SJSA1 (cell line): ENCODE measurements around the gene ERCC8. TPM values are rescaled to one million over a fixed set of nuclear protein-coding genes. Genes with fewer than 3 reads are reported as not detected.
A peak's percentile ranks its signal among the peaks of the same experiment; 100 is the strongest.

Experiments used
- DNase-seq, 2 experiments: peaks; one replicate each; pipeline ENCODE4 v3.0.0-alpha.2; 2015 to 2020; ENCODE audit warnings: low spot score in 2 of 2, low read depth in 1 of 2
- H3K27ac ChIP-seq: fragments of 250-450 bp; sonication (Bioruptor Pico); 2 replicates; pipeline ENCODE4 v1.5.1; 2020; ENCODE audit warnings: mild to moderate bottlenecking, moderate library complexity
- H3K27me3 ChIP-seq: fragments of 250-450 bp; sonication (Bioruptor Pico); replicated peaks from 2 replicates; pipeline ENCODE4 v1.5.1; 2020; ENCODE audit warnings: mild to moderate bottlenecking, moderate library complexity
- H3K36me3 ChIP-seq: fragments of 250-450 bp; sonication (Bioruptor Pico); 2 replicates; pipeline ENCODE4 v1.5.1; 2020; ENCODE audit warnings: mild to moderate bottlenecking
- H3K4me1 ChIP-seq: fragments of 250-450 bp; sonication (Bioruptor Pico); replicated peaks from 2 replicates; pipeline ENCODE4 v1.6.1; 2021; ENCODE audit warnings: mild to moderate bottlenecking
- H3K4me3 ChIP-seq: fragments of 250-450 bp; sonication (Bioruptor Pico); 2 replicates; pipeline ENCODE4 v1.5.1; 2020; ENCODE audit warnings: mild to moderate bottlenecking
- H3K9me3 ChIP-seq: fragments of 250-450 bp; sonication (Bioruptor Pico); replicated peaks from 2 replicates; pipeline ENCODE4 v1.5.1; 2020; ENCODE audit warnings: mild to moderate bottlenecking
- total RNA-seq: library from RNA; depleted of rRNA; stranded (reverse); fragments of >200 nt; shearing (Covaris generic); gene quantifications from 2 replicates; pipeline ENCODE4 v1.2.3, GENCODE V29; 2014

Gene ERCC8
- total RNA-seq, 1 experiment from 2014 or later = 41.3 TPM

- no peaks in the 10 kb centered on the region for H3K4me1 ChIP-seq
- no peak overlapping the region for H3K27ac ChIP-seq
- DNase-seq = no peak
- H3K27me3 ChIP-seq = no peaks in the 10 kb centered on the region
- no peaks in the 10 kb centered on the region; the same call in 1 of the 2 replicates for H3K9me3 ChIP-seq
- H3K4me3 ChIP-seq = no peak overlapping the region
- no peaks in the 10 kb centered on the region for H3K36me3 ChIP-seq
These were observed 13.8 kb upstream of the ERCC8 start for GRCh38 chr5:60958712-60959111.

- no peak for DNase-seq
- Histone ChIP-seq H3K36me3 (no peaks in the 10 kb centered on the region), H3K27ac (no peak overlapping the region), H3K9me3 (no peaks in the 10 kb centered on the region; the same call in 1 of the 2 replicates), H3K4me1 (no peaks in the 10 kb centered on the region), H3K4me3 (no peak overlapping the region), H3K27me3 (no peaks in the 10 kb centered on the region)
These were observed 13.2 kb upstream of the ERCC8 start for GRCh38 chr5:60958088-60958487.

GRCh38 chr5:60955239-60955638 is 10.4 kb upstream of the ERCC8 start:
- no peaks in the 10 kb centered on the region for H3K27me3 ChIP-seq
- H3K36me3 ChIP-seq = no peaks in the 10 kb centered on the region
- H3K9me3 ChIP-seq = no peaks in the 10 kb centered on the region; the same call in 1 of the 2 replicates
- H3K27ac ChIP-seq = no peak overlapping the region
- no peak overlapping the region for H3K4me3 ChIP-seq
- DNase-seq = no peak
- H3K4me1 ChIP-seq = no peaks in the 10 kb centered on the region

GRCh38 chr5:60948738-60949137 is 3.9 kb upstream of the ERCC8 start:
- H3K4me1 ChIP-seq = peaks cover 7% of the 10 kb centered on the region; the same call in 1 of the 2 replicates
- DNase-seq = no peak
- no peak overlapping the region for H3K27ac ChIP-seq
- no peaks in the 10 kb centered on the region for H3K27me3 ChIP-seq
- H3K4me3 ChIP-seq = no peak overlapping the region
- peaks cover 4% of the 10 kb centered on the region; the same call in 1 of the 2 replicates for H3K36me3 ChIP-seq
- no peaks in the 10 kb centered on the region for H3K9me3 ChIP-seq

GRCh38 chr5:60945813-60946187 is 930 bp upstream of the ERCC8 start:
- Histone ChIP-seq H3K36me3 (peaks cover 4% of the 10 kb centered on the region; the same call in 1 of the 2 replicates), H3K4me1 (peaks cover 7% of the 10 kb centered on the region; the same call in 1 of the 2 replicates), H3K4me3 (peak overlapping the region; percentile 58), H3K9me3 (no peaks in the 10 kb centered on the region), H3K27ac (no peak overlapping the region), H3K27me3 (no peaks in the 10 kb centered on the region)
- DNase-seq = peak in 1 of 2 experiments; percentile 64

GRCh38 chr5:60943624-60944023 is 1.2 kb downstream of the ERCC8 start:
- Histone ChIP-seq H3K36me3 (peaks cover 7% of the 10 kb centered on the region; the same call in 1 of the 2 replicates), H3K27ac (no peak overlapping the region), H3K9me3 (no peaks in the 10 kb centered on the region), H3K27me3 (no peaks in the 10 kb centered on the region), H3K4me3 (no peak overlapping the region), H3K4me1 (peaks cover 7% of the 10 kb centered on the region; the same call in 1 of the 2 replicates)
- no peak for DNase-seq

GRCh38 chr5:60929024-60929423 is 15.8 kb downstream of the ERCC8 start:
- Histone ChIP-seq H3K27ac (no peak overlapping the region), H3K27me3 (no peaks in the 10 kb centered on the region), H3K4me3 (no peak overlapping the region), H3K36me3 (peaks cover 17% of the 10 kb centered on the region), H3K4me1 (no peaks in the 10 kb centered on the region), H3K9me3 (no peaks in the 10 kb centered on the region)
- DNase-seq = no peak

GRCh38 chr5:60927450-60927849 is 17.4 kb downstream of the ERCC8 start:
- no peak overlapping the region for H3K27ac ChIP-seq
- no peak overlapping the region for H3K4me3 ChIP-seq
- no peaks in the 10 kb centered on the region for H3K4me1 ChIP-seq
- H3K27me3 ChIP-seq = no peaks in the 10 kb centered on the region
- peaks cover 17% of the 10 kb centered on the region for H3K36me3 ChIP-seq
- no peaks in the 10 kb centered on the region for H3K9me3 ChIP-seq
- no peak for DNase-seq

- no peaks in the 10 kb centered on the region for H3K9me3 ChIP-seq
- DNase-seq = no peak
- H3K4me3 ChIP-seq = no peak overlapping the region
- no peaks in the 10 kb centered on the region for H3K4me1 ChIP-seq
- H3K27ac ChIP-seq = no peak overlapping the region
- peaks cover 23% of the 10 kb centered on the region for H3K36me3 ChIP-seq
- H3K27me3 ChIP-seq = no peaks in the 10 kb centered on the region
These were observed 26.4 kb downstream of the ERCC8 start for GRCh38 chr5:60918466-60918865.

GRCh38 chr5:60916646-60917045 is 28.2 kb downstream of the ERCC8 start:
- DNase-seq = no peak
- H3K4me1 ChIP-seq = no peaks in the 10 kb centered on the region
- H3K9me3 ChIP-seq = no peaks in the 10 kb centered on the region
- H3K27me3 ChIP-seq = no peaks in the 10 kb centered on the region
- H3K4me3 ChIP-seq = no peak overlapping the region
- peaks cover 23% of the 10 kb centered on the region for H3K36me3 ChIP-seq
- no peak overlapping the region for H3K27ac ChIP-seq

GRCh38 chr5:60903356-60903755 is 41.5 kb downstream of the ERCC8 start:
- DNase-seq = no peak
- H3K36me3 ChIP-seq = no peaks in the 10 kb centered on the region
- no peaks in the 10 kb centered on the region for H3K9me3 ChIP-seq
- no peak overlapping the region for H3K4me3 ChIP-seq
- H3K4me1 ChIP-seq = no peaks in the 10 kb centered on the region
- no peak overlapping the region for H3K27ac ChIP-seq
- H3K27me3 ChIP-seq = no peaks in the 10 kb centered on the region

- H3K27me3 ChIP-seq = no peaks in the 10 kb centered on the region
- no peaks in the 10 kb centered on the region for H3K4me1 ChIP-seq
- DNase-seq = no peak
- no peaks in the 10 kb centered on the region for H3K36me3 ChIP-seq
- no peaks in the 10 kb centered on the region for H3K9me3 ChIP-seq
- no peak overlapping the region for H3K27ac ChIP-seq
- no peak overlapping the region for H3K4me3 ChIP-seq
These were observed 47.9 kb downstream of the ERCC8 start for GRCh38 chr5:60896991-60897390.

- no peaks in the 10 kb centered on the region for H3K4me1 ChIP-seq
- H3K27ac ChIP-seq = no peak overlapping the region
- no peaks in the 10 kb centered on the region for H3K36me3 ChIP-seq
- H3K27me3 ChIP-seq = no peaks in the 10 kb centered on the region
- no peaks in the 10 kb centered on the region for H3K9me3 ChIP-seq
- no peak overlapping the region for H3K4me3 ChIP-seq
- DNase-seq = no peak
These were observed 51.3 kb downstream of the ERCC8 start for GRCh38 chr5:60893521-60893920.

- H3K27ac ChIP-seq = no peak overlapping the region
- H3K4me1 ChIP-seq = no peaks in the 10 kb centered on the region
- H3K4me3 ChIP-seq = no peak overlapping the region
- H3K27me3 ChIP-seq = no peaks in the 10 kb centered on the region
- no peaks in the 10 kb centered on the region for H3K9me3 ChIP-seq
- DNase-seq = no peak
- H3K36me3 ChIP-seq = no peaks in the 10 kb centered on the region
These were observed 53.2 kb downstream of the ERCC8 start for GRCh38 chr5:60891667-60892066.

GRCh38 chr5:60888359-60889061 is 56.4 kb downstream of the ERCC8 start:
- no peak overlapping the region for H3K4me3 ChIP-seq
- no peaks in the 10 kb centered on the region for H3K9me3 ChIP-seq
- H3K27me3 ChIP-seq = no peaks in the 10 kb centered on the region
- no peak for DNase-seq
- H3K4me1 ChIP-seq = no peaks in the 10 kb centered on the region
- H3K27ac ChIP-seq = no peak overlapping the region
- no peaks in the 10 kb centered on the region for H3K36me3 ChIP-seq
